NCI-H748 treated with DMSO at 0.1 percent for 48 hours (cell line): ENCODE data around the gene TARS2.

Source experiments
- DNase-seq: peaks from one replicate; lab custom pipeline; 2025; lab: John Stamatoyannopoulos, UW

Gene TARS2

GRCh38 chr1:150555198-150555970 is 68.2 kb downstream of the TARS2 start:
- no peak for DNase-seq

GRCh38 chr1:150555971-150556865 is 69.0 kb downstream of the TARS2 start:
- DNase-seq = no peak

- DNase-seq = no peak
Measured at GRCh38 chr1:150557065-150557600, 69.9 kb downstream of the TARS2 start.
